HepG2 (cell line): ENCODE results near the gene RAB36. TPM values are rescaled to one million over a fixed set of nuclear protein-coding genes. Genes with fewer than 3 reads are reported as not detected.

Experiments
- ADNP ChIP-seq: sonication (generic); formaldehyde crosslinking; IDR thresholded peaks from 2 replicates; pipeline ENCODE4 v1.4.0; 2020; ENCODE audit warnings: missing genetic modification reagents
- ARNT2 ChIP-seq: sonication (generic); formaldehyde crosslinking; IDR thresholded peaks from 2 replicates; pipeline ENCODE4 v1.8.0; 2022; ENCODE audit warnings: mild to moderate bottlenecking, low read depth, missing genetic modification reagents, moderate library complexity
- ATF7 ChIP-seq, 2 experiments: fragments of 450-650 bp in 1 of 2; sonication (generic) in 1 of 2; formaldehyde crosslinking in 1 of 2; IDR thresholded peaks; 2 replicates each; pipeline versions ENCODE4 v1.4.0 to v1.6.1; 2016 to 2020; ENCODE audit warnings: antibody characterized with exemption in 1 of 2, mild to moderate bottlenecking in 1 of 2, missing genetic modification reagents in 1 of 2
- GTF2F1 ChIP-seq: fragments of 150-350 bp; IDR thresholded peaks from 2 replicates; pipeline ENCODE4 v1.6.1; 2014; ENCODE audit warnings: low read length
- HNRNPL ChIP-seq: fragments of 200-400 bp; formaldehyde crosslinking; IDR thresholded peaks from 2 replicates; pipeline ENCODE4 v1.6.1; 2017; ENCODE audit warnings: mild to moderate bottlenecking, low read depth, low read length
- NBN ChIP-seq: fragments of 450-650 bp; conservative IDR thresholded peaks from 2 replicates; pipeline ENCODE4 v1.6.1; 2017
- NCOA2 ChIP-seq: sonication (generic); formaldehyde crosslinking; IDR thresholded peaks from 2 replicates; pipeline ENCODE4 v1.8.0; 2022; ENCODE audit warnings: inconsistent platforms
- NCOA5 ChIP-seq: sonication (generic); formaldehyde crosslinking; IDR thresholded peaks from 2 replicates; pipeline ENCODE4 v1.4.0; 2020; ENCODE audit warnings: missing genetic modification reagents
- RNF2 ChIP-seq: fragments of 450-650 bp; conservative IDR thresholded peaks from 2 replicates; pipeline ENCODE4 v1.6.1; 2016; ENCODE audit warnings: low read depth
- SAP130 ChIP-seq: IDR thresholded peaks from 2 replicates; pipeline ENCODE4 v1.6.1; 2016; ENCODE audit warnings: low read depth
- ZNF263 ChIP-seq: sonication (generic); formaldehyde crosslinking; IDR thresholded peaks from 2 replicates; pipeline ENCODE4 v1.4.0; 2020; ENCODE audit warnings: missing genetic modification reagents
- ZNF644 ChIP-seq: IDR thresholded peaks from 2 replicates; pipeline ENCODE4 v1.6.1; 2016; ENCODE audit warnings: low read depth
- ZNF747 ChIP-seq: sonication (generic); formaldehyde crosslinking; IDR thresholded peaks from 2 replicates; pipeline ENCODE4 v1.8.1; 2023; ENCODE audit warnings: missing genetic modification reagents, mild to moderate bottlenecking, borderline replicate concordance
- ZNF749 ChIP-seq: sonication (generic); formaldehyde crosslinking; IDR thresholded peaks from 2 replicates; pipeline ENCODE4 v1.8.0; 2022; ENCODE audit warnings: mild to moderate bottlenecking, missing genetic modification reagents, moderate library complexity, borderline replicate concordance
- polyA plus RNA-seq, 8 experiments: library from polyadenylated mRNA; depleted of rRNA in 3 of 8; stranded (reverse) in 7 of 8; unstranded in 1 of 8; fragments of >200 nt; fragmentation: Illumina TruSeq in 4 of 8; extraction: Trizol in 4 of 8; gene quantifications; 2 replicates each; pipeline versions ENCODE4 v1.2.1 to v1.2.3, GENCODE V29; 2011 to 2016; ENCODE audit warnings: low read depth in 4 of 8, missing spikeins in 1 of 8, mixed read lengths in 1 of 8; ENCODE audit not compliant: insufficient read depth in 1 of 8
- total RNA-seq, 5 experiments: library from RNA; depleted of rRNA; stranded (reverse); fragments of >200 nt; fragmentation: Illumina TruSeq; extraction: Trizol; gene quantifications; 2 replicates each; pipeline ENCODE4 v1.2.3, GENCODE V29; 2016; ENCODE audit warnings: low read depth in 1 of 5
- TF ChIP-seq, protein P1 (sequence below): IDR thresholded peaks from 2 replicates; pipeline ENCODE4 v1.4.0; 2020; ENCODE audit warnings: mild to moderate bottlenecking, missing genetic modification reagents
- TF ChIP-seq, protein P2 (sequence below): sonication (generic); formaldehyde crosslinking; conservative IDR thresholded peaks from 2 replicates; pipeline ENCODE4 v1.8.0; 2022; ENCODE audit warnings: mild to moderate bottlenecking, moderate library complexity, missing genetic modification reagents
- TF ChIP-seq, protein P3 (sequence below): sonication (generic); formaldehyde crosslinking; IDR thresholded peaks from 2 replicates; pipeline ENCODE4; 2020; ENCODE audit warnings: missing genetic modification reagents, mild to moderate bottlenecking, borderline replicate concordance
- TF ChIP-seq, protein P4 (sequence below): sonication (generic); formaldehyde crosslinking; IDR thresholded peaks from 2 replicates; pipeline ENCODE4 v1.8.1; 2023; ENCODE audit warnings: mild to moderate bottlenecking, missing genetic modification reagents
- TF ChIP-seq, protein P5 (sequence below): IDR thresholded peaks from 2 replicates; pipeline ENCODE4 v1.6.1; 2016; ENCODE audit warnings: control low read depth

RAB36 gene
- total and polyA plus RNA-seq, 2 of the 13 experiments (the other 11 are each of a cell fraction or from before 2014, with no cell fraction given): 0.24 to 0.86 TPM

DNA sequence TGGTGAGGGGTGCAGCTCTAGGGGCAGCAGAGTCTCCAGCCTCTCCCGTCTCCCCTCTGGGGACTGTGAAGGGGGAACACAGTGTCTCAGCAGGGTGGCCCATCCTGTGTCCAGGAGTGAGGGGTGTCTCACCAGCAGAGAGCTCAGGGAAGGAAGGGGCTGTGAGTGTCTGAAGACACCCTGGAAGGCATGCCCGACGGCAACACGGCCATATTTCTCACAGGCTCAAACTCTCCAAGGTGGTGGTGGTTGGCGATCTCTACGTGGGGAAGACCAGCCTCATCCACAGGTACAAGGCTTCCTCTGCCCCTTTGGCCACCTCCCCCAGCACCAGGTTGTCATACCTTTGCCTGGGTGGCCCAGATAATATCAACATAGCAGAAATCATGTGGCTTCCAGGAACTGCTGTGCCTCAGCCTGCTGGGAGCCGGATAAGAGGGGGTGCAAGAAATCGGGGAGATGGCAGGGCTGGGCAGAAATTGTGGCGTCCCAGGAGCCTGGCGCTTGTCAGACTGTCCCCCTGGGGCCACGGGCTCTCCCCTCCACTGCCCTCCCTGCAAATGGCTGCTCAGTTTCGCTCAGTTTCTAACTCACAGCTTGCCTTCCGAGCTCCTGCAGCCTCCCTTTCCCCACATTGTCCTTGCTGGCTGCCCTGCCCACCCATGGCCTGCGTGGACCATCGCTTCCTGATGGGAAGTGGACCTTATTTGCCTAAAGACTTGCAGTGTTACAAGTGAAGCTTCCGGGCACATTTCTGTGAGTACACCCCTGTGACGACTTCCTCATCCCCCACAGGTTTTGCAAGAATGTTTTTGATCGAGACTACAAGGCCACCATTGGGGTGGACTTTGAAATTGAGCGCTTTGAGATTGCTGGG, 7.2 kb downstream of the RAB36 start (continued):
- peak; percentile 69 for TF ChIP-seq SAP130
- no peak for TF ChIP-seq NBN
- TF ChIP-seq, protein P1, sequence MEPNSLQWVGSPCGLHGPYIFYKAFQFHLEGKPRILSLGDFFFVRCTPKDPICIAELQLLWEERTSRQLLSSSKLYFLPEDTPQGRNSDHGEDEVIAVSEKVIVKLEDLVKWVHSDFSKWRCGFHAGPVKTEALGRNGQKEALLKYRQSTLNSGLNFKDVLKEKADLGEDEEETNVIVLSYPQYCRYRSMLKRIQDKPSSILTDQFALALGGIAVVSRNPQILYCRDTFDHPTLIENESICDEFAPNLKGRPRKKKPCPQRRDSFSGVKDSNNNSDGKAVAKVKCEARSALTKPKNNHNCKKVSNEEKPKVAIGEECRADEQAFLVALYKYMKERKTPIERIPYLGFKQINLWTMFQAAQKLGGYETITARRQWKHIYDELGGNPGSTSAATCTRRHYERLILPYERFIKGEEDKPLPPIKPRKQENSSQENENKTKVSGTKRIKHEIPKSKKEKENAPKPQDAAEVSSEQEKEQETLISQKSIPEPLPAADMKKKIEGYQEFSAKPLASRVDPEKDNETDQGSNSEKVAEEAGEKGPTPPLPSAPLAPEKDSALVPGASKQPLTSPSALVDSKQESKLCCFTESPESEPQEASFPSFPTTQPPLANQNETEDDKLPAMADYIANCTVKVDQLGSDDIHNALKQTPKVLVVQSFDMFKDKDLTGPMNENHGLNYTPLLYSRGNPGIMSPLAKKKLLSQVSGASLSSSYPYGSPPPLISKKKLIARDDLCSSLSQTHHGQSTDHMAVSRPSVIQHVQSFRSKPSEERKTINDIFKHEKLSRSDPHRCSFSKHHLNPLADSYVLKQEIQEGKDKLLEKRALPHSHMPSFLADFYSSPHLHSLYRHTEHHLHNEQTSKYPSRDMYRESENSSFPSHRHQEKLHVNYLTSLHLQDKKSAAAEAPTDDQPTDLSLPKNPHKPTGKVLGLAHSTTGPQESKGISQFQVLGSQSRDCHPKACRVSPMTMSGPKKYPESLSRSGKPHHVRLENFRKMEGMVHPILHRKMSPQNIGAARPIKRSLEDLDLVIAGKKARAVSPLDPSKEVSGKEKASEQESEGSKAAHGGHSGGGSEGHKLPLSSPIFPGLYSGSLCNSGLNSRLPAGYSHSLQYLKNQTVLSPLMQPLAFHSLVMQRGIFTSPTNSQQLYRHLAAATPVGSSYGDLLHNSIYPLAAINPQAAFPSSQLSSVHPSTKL (CRISPR knock-in tag): peak; percentile 67
- no peak for TF ChIP-seq ARNT2 (CRISPR knock-in tag)
- TF ChIP-seq, protein P2, sequence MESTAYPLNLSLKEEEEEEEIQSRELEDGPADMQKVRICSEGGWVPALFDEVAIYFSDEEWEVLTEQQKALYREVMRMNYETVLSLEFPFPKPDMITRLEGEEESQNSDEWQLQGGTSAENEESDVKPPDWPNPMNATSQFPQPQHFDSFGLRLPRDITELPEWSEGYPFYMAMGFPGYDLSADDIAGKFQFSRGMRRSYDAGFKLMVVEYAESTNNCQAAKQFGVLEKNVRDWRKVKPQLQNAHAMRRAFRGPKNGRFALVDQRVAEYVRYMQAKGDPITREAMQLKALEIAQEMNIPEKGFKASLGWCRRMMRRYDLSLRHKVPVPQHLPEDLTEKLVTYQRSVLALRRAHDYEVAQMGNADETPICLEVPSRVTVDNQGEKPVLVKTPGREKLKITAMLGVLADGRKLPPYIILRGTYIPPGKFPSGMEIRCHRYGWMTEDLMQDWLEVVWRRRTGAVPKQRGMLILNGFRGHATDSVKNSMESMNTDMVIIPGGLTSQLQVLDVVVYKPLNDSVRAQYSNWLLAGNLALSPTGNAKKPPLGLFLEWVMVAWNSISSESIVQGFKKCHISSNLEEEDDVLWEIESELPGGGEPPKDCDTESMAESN (CRISPR knock-in tag): no peak
- TF ChIP-seq, protein P3, sequence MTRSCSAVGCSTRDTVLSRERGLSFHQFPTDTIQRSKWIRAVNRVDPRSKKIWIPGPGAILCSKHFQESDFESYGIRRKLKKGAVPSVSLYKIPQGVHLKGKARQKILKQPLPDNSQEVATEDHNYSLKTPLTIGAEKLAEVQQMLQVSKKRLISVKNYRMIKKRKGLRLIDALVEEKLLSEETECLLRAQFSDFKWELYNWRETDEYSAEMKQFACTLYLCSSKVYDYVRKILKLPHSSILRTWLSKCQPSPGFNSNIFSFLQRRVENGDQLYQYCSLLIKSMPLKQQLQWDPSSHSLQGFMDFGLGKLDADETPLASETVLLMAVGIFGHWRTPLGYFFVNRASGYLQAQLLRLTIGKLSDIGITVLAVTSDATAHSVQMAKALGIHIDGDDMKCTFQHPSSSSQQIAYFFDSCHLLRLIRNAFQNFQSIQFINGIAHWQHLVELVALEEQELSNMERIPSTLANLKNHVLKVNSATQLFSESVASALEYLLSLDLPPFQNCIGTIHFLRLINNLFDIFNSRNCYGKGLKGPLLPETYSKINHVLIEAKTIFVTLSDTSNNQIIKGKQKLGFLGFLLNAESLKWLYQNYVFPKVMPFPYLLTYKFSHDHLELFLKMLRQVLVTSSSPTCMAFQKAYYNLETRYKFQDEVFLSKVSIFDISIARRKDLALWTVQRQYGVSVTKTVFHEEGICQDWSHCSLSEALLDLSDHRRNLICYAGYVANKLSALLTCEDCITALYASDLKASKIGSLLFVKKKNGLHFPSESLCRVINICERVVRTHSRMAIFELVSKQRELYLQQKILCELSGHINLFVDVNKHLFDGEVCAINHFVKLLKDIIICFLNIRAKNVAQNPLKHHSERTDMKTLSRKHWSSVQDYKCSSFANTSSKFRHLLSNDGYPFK (CRISPR knock-in tag): no peak; the same call in 1 of the 2 replicates
- no peak; the same call in 1 of the 2 replicates for TF ChIP-seq ZNF644
- TF ChIP-seq RNF2: no peak
- no peak for TF ChIP-seq ADNP (CRISPR knock-in tag)
- TF ChIP-seq, protein P4, sequence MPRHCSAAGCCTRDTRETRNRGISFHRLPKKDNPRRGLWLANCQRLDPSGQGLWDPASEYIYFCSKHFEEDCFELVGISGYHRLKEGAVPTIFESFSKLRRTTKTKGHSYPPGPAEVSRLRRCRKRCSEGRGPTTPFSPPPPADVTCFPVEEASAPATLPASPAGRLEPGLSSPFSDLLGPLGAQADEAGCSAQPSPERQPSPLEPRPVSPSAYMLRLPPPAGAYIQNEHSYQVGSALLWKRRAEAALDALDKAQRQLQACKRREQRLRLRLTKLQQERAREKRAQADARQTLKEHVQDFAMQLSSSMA (CRISPR knock-in tag): 0 out of 2 replicates have a peak, but pooled peaks have one; percentile 44
- TF ChIP-seq ZNF749 (CRISPR knock-in tag): no peak
- TF ChIP-seq, protein P5, sequence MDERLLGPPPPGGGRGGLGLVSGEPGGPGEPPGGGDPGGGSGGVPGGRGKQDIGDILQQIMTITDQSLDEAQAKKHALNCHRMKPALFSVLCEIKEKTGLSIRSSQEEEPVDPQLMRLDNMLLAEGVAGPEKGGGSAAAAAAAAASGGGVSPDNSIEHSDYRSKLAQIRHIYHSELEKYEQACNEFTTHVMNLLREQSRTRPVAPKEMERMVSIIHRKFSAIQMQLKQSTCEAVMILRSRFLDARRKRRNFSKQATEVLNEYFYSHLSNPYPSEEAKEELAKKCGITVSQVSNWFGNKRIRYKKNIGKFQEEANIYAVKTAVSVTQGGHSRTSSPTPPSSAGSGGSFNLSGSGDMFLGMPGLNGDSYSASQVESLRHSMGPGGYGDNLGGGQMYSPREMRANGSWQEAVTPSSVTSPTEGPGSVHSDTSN: no peak
- TF ChIP-seq ATF7 (IDR thresholded peaks at IDR 0.05): no peak
- TF ChIP-seq ATF7 (CRISPR knock-in tag; IDR thresholded peaks at IDR 0.05): no peak
- TF ChIP-seq NCOA5 (CRISPR knock-in tag): no peak
- TF ChIP-seq HNRNPL: no peak
- peak; percentile 48 for TF ChIP-seq NCOA2 (CRISPR knock-in tag)
- no peak for TF ChIP-seq ZNF263 (CRISPR knock-in tag)
- TF ChIP-seq ZNF747: no peak
- TF ChIP-seq GTF2F1: no peak
